Astrocyte (in vitro differentiated cells and primary cell): ENCODE measurements around the gene RBP4. TPM values are rescaled to one million over a fixed set of nuclear protein-coding genes. Genes with fewer than 3 reads are reported as not detected.

Experiments used
- DNase-seq: peaks from one replicate; pipeline ENCODE4 v3.0.0-alpha.2; 2010; ENCODE audit warnings: low read depth
- FAIRE-seq: peaks from 2 replicates; lab custom pipeline; 2011; peaks lifted over from hg19 to GRCh38; lab: Jason Lieb, UNC
- H2AFZ ChIP-seq: 2 replicates; pipeline ENCODE4 v1.6.0; 2012; ENCODE audit warnings: low read depth, low read length, inconsistent platforms
- H3K27ac ChIP-seq: 2 replicates; pipeline ENCODE4 v1.5.1; 2011; ENCODE audit warnings: low read depth, low read length, inconsistent platforms
- H3K27me3 ChIP-seq: 2 replicates; pipeline ENCODE4 v1.6.0; 2011; ENCODE audit warnings: low read length, inconsistent platforms; ENCODE audit not compliant: insufficient read depth
- H3K36me3 ChIP-seq: 2 replicates; pipeline ENCODE4 v1.5.1; 2011; ENCODE audit warnings: low read length, inconsistent platforms; ENCODE audit not compliant: insufficient read depth
- H3K4me1 ChIP-seq: 2 replicates; pipeline ENCODE4 v1.5.1; 2011; ENCODE audit warnings: low read length, inconsistent platforms; ENCODE audit not compliant: insufficient read depth
- H3K4me2 ChIP-seq: 2 replicates; pipeline ENCODE4 v1.6.0; 2012; ENCODE audit warnings: low read length, inconsistent platforms
- H3K4me3 ChIP-seq: 2 replicates; pipeline ENCODE4 v1.5.1; 2011; ENCODE audit warnings: low read depth, mild to moderate bottlenecking, low read length, inconsistent platforms; ENCODE audit not compliant: insufficient read depth
- H3K79me2 ChIP-seq: 2 replicates; pipeline ENCODE4 v1.6.0; 2012; ENCODE audit warnings: mild to moderate bottlenecking, low read length, inconsistent platforms; ENCODE audit not compliant: insufficient read depth
- H3K9ac ChIP-seq: 2 replicates; pipeline ENCODE4 v1.6.0; 2012; ENCODE audit warnings: mild to moderate bottlenecking, low read length, inconsistent platforms
- H3K9me3 ChIP-seq: 2 replicates; pipeline ENCODE4 v1.5.1; 2012; ENCODE audit warnings: low read depth, mild to moderate bottlenecking, low read length, inconsistent platforms; ENCODE audit not compliant: insufficient read depth
- H4K20me1 ChIP-seq: 2 replicates; pipeline ENCODE4 v1.6.0; 2012; ENCODE audit warnings: low read length, inconsistent platforms; ENCODE audit not compliant: insufficient read depth
- H3K27ac Mint-ChIP-seq: one replicate; pipeline ENCODE4 v1.8.0; 2021; ENCODE audit warnings: mild to moderate bottlenecking, mixed read lengths; ENCODE audit not compliant: unreplicated experiment
- H3K27me3 Mint-ChIP-seq: one replicate; pipeline ENCODE4 v1.8.0; 2021; ENCODE audit warnings: low read depth, mixed read lengths; ENCODE audit not compliant: unreplicated experiment
- H3K36me3 Mint-ChIP-seq: one replicate; pipeline ENCODE4 v1.8.0; 2021; ENCODE audit warnings: low read depth, mixed read lengths; ENCODE audit not compliant: unreplicated experiment
- H3K4me1 Mint-ChIP-seq: one replicate; pipeline ENCODE4 v1.8.0; 2021; ENCODE audit warnings: low read depth, mixed read lengths; ENCODE audit not compliant: unreplicated experiment
- H3K4me3 Mint-ChIP-seq: one replicate; pipeline ENCODE4 v1.8.0; 2021; ENCODE audit warnings: mild to moderate bottlenecking, moderate library complexity, mixed read lengths; ENCODE audit not compliant: unreplicated experiment
- H3K9me3 Mint-ChIP-seq: one replicate; pipeline ENCODE4 v1.8.0; 2021; ENCODE audit warnings: mild to moderate bottlenecking, mixed read lengths; ENCODE audit not compliant: unreplicated experiment
- CTCF ChIP-seq: IDR thresholded peaks from 2 replicates; pipeline ENCODE4 v1.5.1; 2011; ENCODE audit warnings: low read depth, mild to moderate bottlenecking, inconsistent platforms, low read length, moderate library complexity; ENCODE audit not compliant: insufficient read depth
- EZH2 ChIP-seq: IDR thresholded peaks from 2 replicates; pipeline ENCODE4 v1.6.1; 2012; ENCODE audit warnings: mild to moderate bottlenecking, low read length, inconsistent platforms; ENCODE audit not compliant: insufficient read depth
- total RNA-seq: library from RNA; stranded (reverse); gene quantifications from 2 replicates; pipeline ENCODE4 v1.2.1, GENCODE V29; 2021

The RBP4 gene
- total RNA-seq, 1 donor from 2014 or later, result 0.27 TPM

DNA sequence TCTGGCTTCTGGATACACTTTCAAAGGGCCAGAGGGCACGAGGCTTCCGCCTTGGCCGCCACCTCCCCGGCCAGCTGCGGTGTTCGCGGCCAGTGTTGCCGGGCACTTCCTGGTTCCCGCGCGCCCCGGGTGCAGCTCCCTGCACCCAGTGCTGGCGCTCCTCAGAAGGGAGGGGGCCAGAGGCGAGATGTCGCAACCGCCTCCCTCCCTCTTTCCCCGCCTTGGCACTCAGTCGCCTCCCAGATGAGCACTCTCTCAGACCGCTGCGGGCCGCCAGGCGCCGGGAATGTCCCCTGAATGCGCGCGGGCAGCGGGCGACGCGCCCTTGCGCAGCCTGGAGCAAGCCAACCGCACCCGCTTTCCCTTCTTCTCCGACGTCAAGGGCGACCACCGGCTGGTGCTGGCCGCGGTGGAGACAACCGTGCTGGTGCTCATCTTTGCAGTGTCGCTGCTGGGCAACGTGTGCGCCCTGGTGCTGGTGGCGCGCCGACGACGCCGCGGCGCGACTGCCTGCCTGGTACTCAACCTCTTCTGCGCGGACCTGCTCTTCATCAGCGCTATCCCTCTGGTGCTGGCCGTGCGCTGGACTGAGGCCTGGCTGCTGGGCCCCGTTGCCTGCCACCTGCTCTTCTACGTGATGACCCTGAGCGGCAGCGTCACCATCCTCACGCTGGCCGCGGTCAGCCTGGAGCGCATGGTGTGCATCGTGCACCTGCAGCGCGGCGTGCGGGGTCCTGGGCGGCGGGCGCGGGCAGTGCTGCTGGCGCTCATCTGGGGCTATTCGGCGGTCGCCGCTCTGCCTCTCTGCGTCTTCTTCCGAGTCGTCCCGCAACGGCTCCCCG lies 34.4 kb downstream of the RBP4 start, which contains the start of gene FFAR4:
FFAR4 (plus strand) TSS at position 231 of the 842 bp plus-strand sequence; CDS start at position 287, 56 bp downstream.
- no peaks in the 10 kb centered on the region for H3K4me1 ChIP-seq
- H4K20me1 ChIP-seq, result no peaks in the 10 kb centered on the region
- no peaks in the 10 kb centered on the region for H3K9me3 ChIP-seq
- TF ChIP-seq EZH2 (peak; percentile 85), CTCF (no peak)
- Mint-ChIP-seq H3K27ac (no peak within 1 kb of the TSS), H3K4me3 (peak within 1 kb of the TSS; percentile 62), H3K36me3 (no peaks in the 10 kb centered on the region), H3K27me3 (peaks cover 74% of the 10 kb centered on the region), H3K4me1 (no peaks in the 10 kb centered on the region), H3K9me3 (peaks cover 4% of the 10 kb centered on the region)
- FAIRE-seq (no peak), DNase-seq (no peak)
- no peak within 1 kb of the TSS for H3K9ac ChIP-seq
- no peak within 1 kb of the TSS for H3K27ac ChIP-seq
- no peak within 1 kb of the TSS for H2AFZ ChIP-seq
- no peaks in the 10 kb centered on the region for H3K79me2 ChIP-seq
- H3K4me2 ChIP-seq, result peak within 1 kb of the TSS; percentile 57
- peak within 1 kb of the TSS; percentile 23 for H3K4me3 ChIP-seq
- no peaks in the 10 kb centered on the region for H3K36me3 ChIP-seq
- H3K27me3 ChIP-seq, result peaks cover 75% of the 10 kb centered on the region

- Histone ChIP-seq H3K27ac (no peak overlapping the region), H3K9me3 (no peaks in the 10 kb centered on the region), H3K79me2 (no peaks in the 10 kb centered on the region), H3K9ac (no peak overlapping the region), H3K4me1 (no peaks in the 10 kb centered on the region), H2AFZ (no peak overlapping the region), H3K27me3 (peaks cover 63% of the 10 kb centered on the region), H3K36me3 (no peaks in the 10 kb centered on the region), H4K20me1 (no peaks in the 10 kb centered on the region), H3K4me3 (no peak overlapping the region), H3K4me2 (no peak overlapping the region)
- Mint-ChIP-seq H3K9me3 (peaks cover 7% of the 10 kb centered on the region), H3K36me3 (no peaks in the 10 kb centered on the region), H3K27ac (no peak overlapping the region), H3K27me3 (peaks cover 61% of the 10 kb centered on the region), H3K4me1 (no peaks in the 10 kb centered on the region), H3K4me3 (no peak overlapping the region)
- FAIRE-seq (no peak), DNase-seq (no peak)
- no peak for TF ChIP-seq CTCF
- TF ChIP-seq EZH2, result no peak
These were observed 35.6 kb downstream of the RBP4 start for GRCh38 chr10:93565446-93565845.

DNA sequence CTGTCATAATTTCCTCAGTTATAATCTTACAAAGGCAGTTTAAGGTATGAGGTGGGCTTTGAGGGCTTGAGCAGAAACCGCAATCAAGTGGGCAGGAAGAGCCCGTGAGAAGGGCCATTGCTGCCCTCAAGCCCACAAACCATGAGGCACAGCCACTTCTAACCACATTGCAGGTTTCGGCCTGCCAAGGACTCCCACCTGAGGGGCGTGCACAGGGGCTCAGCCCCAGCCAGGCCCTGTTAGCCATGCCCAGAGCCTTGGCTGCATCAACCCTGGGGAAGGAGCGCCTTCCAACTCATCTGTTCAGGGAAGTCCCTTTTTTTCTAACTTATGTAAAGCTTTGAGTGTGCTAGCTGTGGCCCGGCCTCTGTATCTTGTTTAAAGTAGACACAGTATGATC lies 40.5 kb downstream of the RBP4 start:
- no peak for FAIRE-seq

More for the DNA sequence above, 40.5 kb downstream of the RBP4 start:
- no peak for DNase-seq
- TF ChIP-seq CTCF (no peak), EZH2 (no peak)
- Histone ChIP-seq H3K4me1 (no peaks in the 10 kb centered on the region), H2AFZ (no peak overlapping the region), H3K9me3 (no peaks in the 10 kb centered on the region), H3K36me3 (no peaks in the 10 kb centered on the region), H3K27ac (no peak overlapping the region), H3K79me2 (no peaks in the 10 kb centered on the region), H3K4me3 (no peak overlapping the region), H3K27me3 (peaks cover 25% of the 10 kb centered on the region), H4K20me1 (no peaks in the 10 kb centered on the region), H3K4me2 (no peak overlapping the region), H3K9ac (no peak overlapping the region)
- H3K27me3 Mint-ChIP-seq, result peaks cover 32% of the 10 kb centered on the region
- no peak overlapping the region for H3K4me3 Mint-ChIP-seq
- no peaks in the 10 kb centered on the region for H3K4me1 Mint-ChIP-seq
- no peaks in the 10 kb centered on the region for H3K36me3 Mint-ChIP-seq
- H3K9me3 Mint-ChIP-seq, result peaks cover 3% of the 10 kb centered on the region
- H3K27ac Mint-ChIP-seq, result no peak overlapping the region
